ENCODE measurements around the gene PLAAT3.

The PLAAT3 gene

GRCh38 chr11:63573881-63574855 lies 40.1 kb downstream of the PLAAT3 start (continued):
- TF ChIP-seq ZSCAN4 (tag by site-specific recombination; IDR thresholded peaks at IDR 0.05) (no peak), ZNF26 (tag by site-specific recombination; IDR thresholded peaks at IDR 0.05) (no peak), ZNF704 (tag by site-specific recombination; IDR thresholded peaks at IDR 0.05) (no peak), ZNF138 (tag by site-specific recombination; IDR thresholded peaks at IDR 0.05; ENCODE audit: borderline replicate concordance) (no peak), ZFHX2 (tag by site-specific recombination; conservative IDR thresholded peaks at IDR 0.05) (no peak), ZNF501 (tag by site-specific recombination; IDR thresholded peaks at IDR 0.05) (no peak), BCL11B (tag by site-specific recombination; IDR thresholded peaks at IDR 0.05; ENCODE audit: low read depth) (no peak)

GRCh38 chr11:63572026-63572688 lies 42.1 kb downstream of the PLAAT3 start:
- ChIA-PET POLR2A (no interaction called here), CTCF (interaction anchor here (1.3 kb wide), 1 partner anchor 93 kb away, joined by 3 read pairs; no protein-coding TSS in a partner anchor)

GRCh38 chr11:63569570-63569969 lies 44.7 kb downstream of the PLAAT3 start:
- no peaks in the 10 kb centered on the region for H3K4me1 ChIP-seq (ENCODE audit: control insufficient read depth, insufficient read depth, low read length)
- H3K4me3 ChIP-seq (ENCODE audit: low read depth, low read length), result no peak overlapping the region
- no peak for TF ChIP-seq KLF9 (tag by site-specific recombination; IDR thresholded peaks at IDR 0.05; ENCODE audit: low read depth)
- TF ChIP-seq IKZF3 (tag by site-specific recombination; IDR thresholded peaks at IDR 0.05), result no peak
- ChIA-PET CTCF (interaction anchor here (0.6 kb wide), 1 partner anchor 23 kb away, joined by 3 read pairs; no protein-coding TSS in a partner anchor), POLR2A (no interaction called here)
- no peak overlapping the region for H3K27ac ChIP-seq (ENCODE audit: extremely low read depth, low read depth, low read length)
- peaks cover 0 to 10% of the 10 kb centered on the region in 2 experiments; a peak in 1 of 3 replicates for H3K36me3 ChIP-seq (ENCODE audit: control insufficient read depth in 2 of 2, insufficient read depth in 1 of 2, low read length in 2 of 2)
- no peaks in the 10 kb centered on the region for H3K9me3 ChIP-seq (ENCODE audit: control insufficient read depth, insufficient read depth, low read depth, low read length)

More at GRCh38 chr11:63572026-63572688, 42.1 kb downstream of the PLAAT3 start:
- TF ChIP-seq PRDM1 (tag by site-specific recombination; IDR thresholded peaks at IDR 0.05) (peak; percentile 46; the same call in 1 of the 2 replicates), ZNF366 (tag by site-specific recombination; conservative IDR thresholded peaks at IDR 0.05) (peak; percentile 97), ZNF404 (tag by site-specific recombination; IDR thresholded peaks at IDR 0.05) (no peak), ZNF664 (tag by site-specific recombination; IDR thresholded peaks at IDR 0.05) (no peak)
- H3K27ac ChIP-seq (ENCODE audit: extremely low read depth, low read depth, low read length), result no peak overlapping the region
- no peak overlapping the region for H3K4me3 ChIP-seq (ENCODE audit: low read depth, low read length)
- H3K9me3 ChIP-seq (ENCODE audit: control insufficient read depth, insufficient read depth, low read depth, low read length), result no peaks in the 10 kb centered on the region
- no peaks in the 10 kb centered on the region for H3K4me1 ChIP-seq (ENCODE audit: control insufficient read depth, insufficient read depth, low read length)
- peaks cover 0 to 10% of the 10 kb centered on the region in 2 experiments; a peak in 1 of 3 replicates for H3K36me3 ChIP-seq (ENCODE audit: control insufficient read depth in 2 of 2, insufficient read depth in 1 of 2, low read length in 2 of 2)
